Cardiac muscle cell (in vitro differentiated cells and primary cell): Measurements from ENCODE around the gene AP3D1. TPM values are rescaled to one million over a fixed set of nuclear protein-coding genes. Genes with fewer than 3 reads are reported as not detected.

Experiments
- DNase-seq, 2 donors: peaks; one replicate each; pipeline versions ENCODE4 v3.0.0 to v3.0.0-alpha.2; 2010 to 2017; ENCODE audit warnings: low read depth in 1 of 2, low spot score in 1 of 2
- H3K27ac ChIP-seq: fragments of 200-600 bp; sonication (generic); 2 replicates; pipeline ENCODE4 v1.5.1; 2016
- H3K27me3 ChIP-seq: fragments of 200-600 bp; sonication (generic); 2 replicates; pipeline ENCODE4 v1.6.0; 2016; ENCODE audit warnings: control low read depth
- H3K36me3 ChIP-seq: fragments of 200-600 bp; sonication (generic); 2 replicates; pipeline ENCODE4 v1.5.1; 2016; ENCODE audit warnings: control low read depth
- H3K4me1 ChIP-seq: fragments of 200-600 bp; sonication (generic); 2 replicates; pipeline ENCODE4 v1.8.1; 2017; ENCODE audit warnings: low read depth, mild to moderate bottlenecking, mixed run types
- H3K4me3 ChIP-seq: fragments of 200-600 bp; sonication (generic); 2 replicates; pipeline ENCODE4 v1.5.1; 2016; ENCODE audit warnings: mild to moderate bottlenecking
- H3K9me3 ChIP-seq: fragments of 200-600 bp; sonication (generic); 2 replicates; pipeline ENCODE4 v1.5.1; 2017; ENCODE audit warnings: low read depth, mild to moderate bottlenecking, control low read depth
- CTCF ChIP-seq: IDR thresholded peaks from 2 replicates; pipeline ENCODE4 v1.5.1; 2012; ENCODE audit warnings: low read depth, mild to moderate bottlenecking, low read length
- polyA plus RNA-seq: library from polyadenylated mRNA; unstranded; fragments of >200 nt; fragmentation: Nextera tagmentation; extraction: Ambion mirVana; gene quantifications from 2 replicates; pipeline ENCODE4 v1.2.1, GENCODE V29; 2016
- total RNA-seq: library from RNA; depleted of rRNA; stranded (reverse); fragments of >200 nt; gene quantifications from 2 replicates; pipeline ENCODE4 v1.2.3, GENCODE V29; 2016

Gene AP3D1
- total and polyA plus RNA-seq, 2 experiments from 2014 or later = 115 to 125 TPM

GRCh38 chr19:2116507-2116906 is 34.9 kb downstream of the AP3D1 start:
- DNase-seq = no peak
- peaks cover 80% of the 10 kb centered on the region for H3K36me3 ChIP-seq

GRCh38 chr19:2115911-2116426 is 35.4 kb downstream of the AP3D1 start:
- H3K9me3 ChIP-seq = no peaks in the 10 kb centered on the region
- H3K27ac ChIP-seq = no peak overlapping the region
- H3K27me3 ChIP-seq = no peaks in the 10 kb centered on the region
- TF ChIP-seq CTCF = no peak
- DNase-seq = no peak
- no peak overlapping the region for H3K4me3 ChIP-seq
- H3K4me1 ChIP-seq = no peaks in the 10 kb centered on the region
- H3K36me3 ChIP-seq = peaks cover 76% of the 10 kb centered on the region

More at GRCh38 chr19:2116507-2116906, 34.9 kb downstream of the AP3D1 start:
- no peak overlapping the region for H3K4me3 ChIP-seq
- no peak overlapping the region for H3K27ac ChIP-seq
- H3K4me1 ChIP-seq = no peaks in the 10 kb centered on the region
- no peak for TF ChIP-seq CTCF
- H3K9me3 ChIP-seq = no peaks in the 10 kb centered on the region
- H3K27me3 ChIP-seq = no peaks in the 10 kb centered on the region

GRCh38 chr19:2115324-2115723 is 36.0 kb downstream of the AP3D1 start:
- peaks cover 70% of the 10 kb centered on the region for H3K36me3 ChIP-seq
- H3K9me3 ChIP-seq = no peaks in the 10 kb centered on the region
- TF ChIP-seq CTCF = no peak
- no peaks in the 10 kb centered on the region for H3K27me3 ChIP-seq
- H3K4me1 ChIP-seq = no peaks in the 10 kb centered on the region
- no peak for DNase-seq
- H3K27ac ChIP-seq = no peak overlapping the region
- H3K4me3 ChIP-seq = no peak overlapping the region

- Histone ChIP-seq H3K4me1 (no peaks in the 10 kb centered on the region), H3K27me3 (no peaks in the 10 kb centered on the region), H3K36me3 (peaks cover 68% of the 10 kb centered on the region), H3K4me3 (no peak overlapping the region), H3K27ac (no peak overlapping the region), H3K9me3 (no peaks in the 10 kb centered on the region)
- no peak for DNase-seq
- no peak for TF ChIP-seq CTCF
These were observed 36.5 kb downstream of the AP3D1 start for GRCh38 chr19:2114821-2115220.

- peaks cover 71% of the 10 kb centered on the region for H3K36me3 ChIP-seq
- no peaks in the 10 kb centered on the region for H3K27me3 ChIP-seq
- no peak for DNase-seq
- no peak overlapping the region for H3K27ac ChIP-seq
- H3K4me1 ChIP-seq = no peaks in the 10 kb centered on the region
- no peak for TF ChIP-seq CTCF
- H3K9me3 ChIP-seq = no peaks in the 10 kb centered on the region
- H3K4me3 ChIP-seq = no peak overlapping the region
These were observed 37.1 kb downstream of the AP3D1 start for GRCh38 chr19:2114218-2114617.
